GM12892 (cell line): ENCODE measurements around the gene SEL1L.

Experiments used
- POLR2A ChIP-seq: IDR thresholded peaks from 2 replicates; pipeline ENCODE4 v1.6.1; 2011; ENCODE audit warnings: low read depth, low read length, control low read depth
- POLR2AphosphoS5 ChIP-seq: IDR thresholded peaks from 2 replicates; pipeline ENCODE4 v1.6.1; 2011; ENCODE audit warnings: low read depth, low read length, control low read depth

DNA sequence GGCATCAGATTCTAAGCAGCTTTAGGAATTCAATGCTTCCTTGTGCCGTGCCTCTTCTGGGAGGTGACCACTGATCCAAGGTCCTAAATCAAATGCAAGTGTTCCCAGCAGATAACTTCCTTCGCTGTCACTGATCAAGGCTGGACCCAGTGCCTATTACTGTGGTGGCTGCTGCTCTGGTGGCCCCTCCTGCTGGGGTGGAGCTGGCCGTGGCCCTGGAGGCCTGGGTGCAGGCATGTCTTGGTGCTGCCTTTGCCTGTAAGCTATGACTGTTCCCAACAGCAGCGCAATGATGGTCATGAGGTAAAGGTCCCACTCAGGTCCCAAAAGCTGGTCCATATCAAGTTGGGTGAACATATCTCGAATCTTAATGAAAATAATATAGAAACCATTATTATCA, 56.8 kb downstream of the SEL1L start:
- no peak for TF ChIP-seq POLR2A
- no peak for TF ChIP-seq POLR2AphosphoS5
